Suprapubic skin (tissue), 3 donors: ENCODE data around the gene FGFR3.

ENCODE experiments used
- CTCF ChIP-seq, 2 donors: fragments of 200-600 bp in 1 of 2; fragments of 450-650 bp in 1 of 2; sonication (generic) in 1 of 2; IDR thresholded peaks; one replicate each; pipeline ENCODE4 v1.5.1; 2016 to 2019; ENCODE audit warnings: antibody characterized with exemption in 2 of 2, mild to moderate bottlenecking in 1 of 2, moderate library complexity in 1 of 2
- POLR2AphosphoS5 ChIP-seq, 3 donors: sonication (generic); formaldehyde crosslinking; IDR thresholded peaks; one replicate each; pipeline ENCODE4 v1.6.1; 2017; ENCODE audit warnings: antibody characterized with exemption in 3 of 3

GRCh38 chr4:1775731-1776500 is 17.2 kb upstream of the FGFR3 start:
- TF ChIP-seq CTCF (IDR thresholded peaks at IDR 0.05): no peak
- TF ChIP-seq POLR2AphosphoS5 (IDR thresholded peaks at IDR 0.05): no peak
